T1000 (cell line): Measurements from ENCODE around the gene FXN.
"Not testable (repeated sequence)": the region's sequence is repeated elsewhere in the genome, so short reads cannot be mapped to it uniquely, and the experiment has no call there.

Source experiments
- DNase-seq: peaks from one replicate; lab custom pipeline; 2025; ENCODE audit warnings: mixed read lengths; lab: John Stamatoyannopoulos, UW

The FXN gene

GRCh38 chr9:69104830-69105527 is 69.4 kb downstream of the FXN start:
- no peak for DNase-seq

- no peak for DNase-seq
Observed at GRCh38 chr9:69107771-69108170, 72.2 kb downstream of the FXN start.

DNA sequence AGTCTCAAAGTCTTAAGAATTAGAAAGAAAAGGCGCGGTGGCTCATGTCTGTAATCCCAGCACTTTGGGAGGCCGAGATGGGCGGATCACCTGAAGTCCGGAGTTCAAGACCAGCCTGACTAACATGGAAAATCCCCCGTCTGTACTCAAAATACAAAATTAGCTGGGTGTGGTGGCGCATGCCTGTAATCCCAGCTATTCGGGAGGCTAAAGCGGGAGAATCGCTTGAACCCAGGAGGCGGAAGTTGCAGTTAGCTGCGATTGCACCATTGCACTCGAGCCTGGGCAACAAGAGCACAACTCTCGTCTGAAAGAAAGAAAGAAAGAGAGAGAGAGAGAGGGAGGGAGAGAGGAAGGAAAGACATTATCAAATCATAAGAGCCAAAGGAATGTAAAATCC is 73.2 kb downstream of the FXN start:
- not testable (repeated sequence) for DNase-seq

DNA sequence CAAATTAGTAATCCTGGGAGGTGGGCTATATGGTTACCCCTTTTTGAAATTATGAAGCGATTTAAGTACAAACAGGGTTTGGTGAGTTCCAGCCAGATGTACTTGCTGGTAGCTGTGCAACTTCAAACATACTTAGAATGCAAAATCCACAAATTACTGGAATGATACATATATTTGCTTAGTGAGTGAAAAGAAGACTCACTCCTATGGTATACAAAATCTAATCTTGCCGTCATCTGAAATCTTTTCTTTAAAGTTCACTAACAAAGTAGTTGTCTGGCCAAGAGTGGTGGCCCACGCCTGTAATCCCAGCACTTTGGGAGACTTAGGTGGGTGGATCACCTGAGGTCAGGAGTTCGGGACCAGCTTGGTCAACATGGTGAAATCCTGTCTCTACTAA is 73.6 kb downstream of the FXN start:
- DNase-seq, result no peak

DNA sequence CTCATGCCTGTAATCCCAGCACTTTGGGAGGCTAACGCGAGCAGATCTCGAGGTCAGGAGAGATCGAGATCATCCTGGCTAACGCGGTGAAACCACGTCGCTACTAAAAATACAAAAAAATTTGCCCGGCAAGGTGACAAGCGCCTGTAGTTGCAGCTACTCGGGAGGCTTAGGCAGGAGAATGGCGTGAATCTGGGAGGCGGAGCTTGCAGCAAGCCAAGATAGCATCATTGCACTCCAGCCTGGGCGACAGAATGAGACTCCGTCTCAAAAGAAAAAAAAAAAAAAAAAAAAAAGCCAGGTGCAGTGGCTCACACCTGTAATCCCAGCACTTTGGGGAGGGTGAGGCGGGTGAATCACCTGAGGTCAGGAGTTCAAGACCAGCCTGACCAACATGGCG is 77.1 kb downstream of the FXN start:
- not testable (repeated sequence) for DNase-seq

DNA sequence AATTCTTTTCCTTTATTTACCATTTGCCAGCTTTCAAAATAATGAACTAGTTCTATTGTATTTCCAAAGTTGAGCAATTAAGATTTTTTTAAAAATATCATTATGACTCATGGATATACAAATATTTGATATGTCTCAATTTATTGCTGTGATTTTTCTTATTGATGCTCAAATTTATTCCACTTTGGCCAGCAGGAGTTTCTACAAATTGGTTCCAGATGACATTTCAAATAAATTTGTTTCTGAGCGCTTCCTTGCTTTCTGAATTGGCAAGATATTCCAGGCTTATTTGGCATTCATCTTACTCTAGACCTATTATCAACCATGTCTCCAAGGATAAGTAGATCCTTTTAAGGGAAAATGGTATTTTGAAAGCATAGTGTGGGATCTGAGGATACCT is 80.1 kb downstream of the FXN start:
- DNase-seq, result no peak

DNA sequence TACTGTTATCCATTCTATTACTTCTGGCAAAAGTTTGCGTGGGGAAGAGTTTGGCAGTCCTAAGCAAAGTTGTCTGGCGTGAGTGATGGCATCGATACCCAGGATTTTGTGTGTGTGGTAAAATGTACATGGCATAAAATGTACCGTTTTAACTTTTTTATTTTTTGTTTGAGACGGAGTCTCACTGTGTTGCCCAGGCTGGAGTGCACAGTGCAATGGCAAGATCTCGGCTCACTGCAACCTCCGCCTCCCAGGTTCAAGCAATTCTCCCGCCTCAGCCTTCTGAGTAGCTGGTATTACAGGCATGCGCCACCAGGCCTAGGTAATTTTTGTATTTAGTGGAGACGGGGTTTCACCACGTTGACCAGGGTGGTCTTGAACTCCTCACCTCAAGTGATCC is 83.1 kb downstream of the FXN start:
- no peak for DNase-seq

DNA sequence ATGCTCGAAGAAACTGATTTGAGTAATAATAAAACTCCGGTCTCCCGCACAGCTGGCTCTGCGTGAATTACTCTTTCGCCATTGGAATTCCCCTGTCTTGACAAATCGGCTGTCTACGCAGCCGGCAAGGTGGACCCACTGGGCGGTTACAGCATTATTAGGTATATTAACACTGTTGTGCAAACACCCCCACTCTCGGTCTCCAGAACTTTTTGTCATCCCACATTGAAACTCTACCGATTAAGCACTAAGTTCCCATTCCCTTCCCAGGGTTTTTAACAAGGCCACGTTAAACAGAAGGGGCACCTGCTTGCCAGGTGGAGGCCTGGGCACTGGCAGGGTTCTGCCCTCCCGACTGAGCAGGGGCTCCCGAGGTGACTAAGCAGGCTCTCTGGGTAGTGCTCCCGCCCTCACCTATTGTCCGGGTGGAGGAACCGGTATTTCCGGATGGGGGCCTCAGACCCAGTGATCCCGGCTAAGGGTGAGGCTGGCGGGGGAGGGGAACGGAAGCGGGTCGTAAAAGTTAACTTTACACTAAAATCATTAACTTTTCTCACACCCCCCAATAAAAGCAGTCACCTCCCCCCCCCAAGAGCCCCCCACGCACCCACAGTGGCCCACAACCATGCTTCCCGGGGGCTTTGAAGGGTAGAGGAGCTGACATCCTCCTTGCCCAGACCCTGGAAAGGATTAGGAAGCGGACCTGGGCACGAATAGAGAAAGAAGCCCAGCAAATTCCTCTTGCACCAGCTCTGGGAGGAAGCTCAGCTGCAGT is 85.0 kb downstream of the FXN start:
- DNase-seq, result no peak

GRCh38 chr9:69121155-69122081 is 85.9 kb downstream of the FXN start:
- peak; percentile 14 for DNase-seq

DNA sequence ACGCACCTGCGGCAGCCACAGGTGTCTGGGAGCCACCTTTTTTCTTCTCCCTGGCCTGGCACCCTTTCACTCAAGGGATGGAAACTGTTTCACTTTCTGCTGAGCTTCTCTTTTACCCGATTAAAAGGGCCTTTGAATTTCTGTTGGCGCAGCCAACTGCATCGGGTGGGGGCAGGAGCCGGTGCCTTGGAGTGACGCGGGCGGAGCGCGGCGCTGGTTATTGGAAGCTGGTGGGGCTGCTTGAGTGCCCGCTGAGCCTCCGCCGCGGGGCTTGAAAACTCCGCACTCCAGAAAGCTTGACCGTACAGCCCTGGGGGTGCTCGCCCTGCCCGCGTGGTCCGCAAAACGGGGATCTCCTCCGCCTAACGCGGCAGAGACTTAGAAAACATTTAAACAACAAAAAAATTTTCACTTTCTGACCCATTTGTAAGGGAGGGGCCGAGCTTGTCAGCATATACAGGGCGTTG is 86.6 kb downstream of the FXN start:
- DNase-seq, result peak; percentile 27

GRCh38 chr9:69122549-69123141 is 87.1 kb downstream of the FXN start:
- DNase-seq, result no peak

GRCh38 chr9:69130456-69131441 is 95.2 kb downstream of the FXN start:
- peak; percentile 13 for DNase-seq

- no peak for DNase-seq
Observed at GRCh38 chr9:69131682-69132081, 96.1 kb downstream of the FXN start.

DNA sequence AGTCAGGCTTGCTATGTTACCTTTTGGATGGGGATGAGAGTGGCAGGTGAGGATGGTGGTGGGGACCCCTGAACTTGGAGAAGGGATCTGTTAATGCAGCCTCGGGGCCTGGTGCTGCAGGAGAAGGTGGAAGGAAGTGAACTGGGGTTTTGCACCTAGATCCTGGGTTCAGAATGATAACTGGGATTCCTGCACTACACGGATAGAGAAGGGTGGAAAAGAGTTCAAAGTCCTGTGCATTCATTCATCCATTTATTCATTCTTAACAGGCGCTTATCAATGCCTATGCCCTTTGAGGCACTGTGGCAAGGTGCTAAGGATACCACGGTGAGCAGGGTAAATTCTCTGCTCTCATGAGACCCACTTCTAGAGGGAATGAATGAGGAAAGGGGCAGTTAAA is 96.8 kb downstream of the FXN start:
- no peak for DNase-seq

- no peak for DNase-seq
Observed at GRCh38 chr9:69134412-69134811, 98.9 kb downstream of the FXN start.

- no peak for DNase-seq
Observed at GRCh38 chr9:69136185-69136584, 100.6 kb downstream of the FXN start.

- no peak for DNase-seq
Observed at GRCh38 chr9:69136779-69137178, 101.2 kb downstream of the FXN start.

- no peak for DNase-seq
Observed at GRCh38 chr9:69137311-69137710, 101.8 kb downstream of the FXN start.

- DNase-seq, result no peak
Observed at GRCh38 chr9:69139596-69139995, 104.0 kb downstream of the FXN start.

DNA sequence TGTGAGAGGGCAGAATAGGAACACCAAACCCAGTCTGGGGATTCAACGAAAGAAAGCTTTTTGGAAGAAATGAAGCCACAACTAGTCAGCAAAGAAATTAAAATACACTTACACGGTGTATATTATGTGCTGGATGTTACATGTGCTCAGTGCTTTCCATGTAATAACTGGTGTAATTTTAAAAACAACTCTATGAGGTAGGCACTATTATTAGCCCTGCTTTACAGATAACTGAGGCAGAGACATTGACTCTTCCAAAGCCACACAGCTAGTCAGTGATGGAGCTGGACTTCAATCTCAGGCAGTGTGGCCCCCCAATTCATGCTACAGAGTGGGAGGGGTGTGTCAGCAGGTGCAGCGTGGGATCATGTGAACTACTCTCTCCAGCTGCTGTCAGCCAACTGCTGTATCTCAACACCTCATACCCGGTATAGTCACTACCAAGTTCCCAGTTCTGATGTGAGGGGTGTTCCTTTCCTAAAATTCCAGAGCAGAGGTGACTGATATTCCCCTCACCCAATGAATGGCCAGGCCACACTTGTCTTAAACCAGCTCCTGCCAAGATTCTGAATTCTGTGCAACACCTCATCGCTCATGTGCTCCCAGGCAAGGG is 104.7 kb downstream of the FXN start:
- no peak for DNase-seq
